HEK293 (cell line): ENCODE data around the gene HBEGF.

ENCODE experiments used
- CTCF ChIA-PET: fragments of 350-600 bp; formaldehyde crosslinking; extraction: SDS; loops from one replicate; lab custom pipeline; 2021; ENCODE audit warnings: antibody characterized with exemption; lab: Yijun Ruan, JAX
- POLR2A ChIA-PET: fragments of 300-600 bp; formaldehyde crosslinking; extraction: SDS; loops from one replicate; lab custom pipeline; 2020; ENCODE audit warnings: antibody characterized with exemption, inconsistent platforms; lab: Yijun Ruan, JAX
- H3K27ac ChIP-seq: fragments of 200-500 bp; sonication (Bioruptor generic); 2 replicates; pipeline ENCODE4 v1.5.1; 2014; ENCODE audit warnings: low read depth, low read length, control low read depth, inconsistent platforms; ENCODE audit errors: extremely low read depth
- H3K36me3 ChIP-seq, 2 experiments: fragments of 200-500 bp in 1 of 2; sonication (Bioruptor generic) in 1 of 2; 1 replicate in 1 of 2; 2 replicates in 1 of 2; pipeline ENCODE4 v1.5.1; 2014 to 2017; ENCODE audit warnings: inconsistent platforms in 2 of 2, low read length in 2 of 2; ENCODE audit not compliant: control insufficient read depth in 2 of 2, insufficient read depth in 1 of 2
- H3K4me1 ChIP-seq: fragments of 200-500 bp; sonication (Bioruptor generic); 2 replicates; pipeline ENCODE4 v1.5.1; 2014; ENCODE audit warnings: mild to moderate bottlenecking, low read length, inconsistent platforms; ENCODE audit not compliant: control insufficient read depth, insufficient read depth
- H3K4me3 ChIP-seq: 2 replicates; pipeline ENCODE4 v1.5.1; 2011; ENCODE audit warnings: low read depth, mild to moderate bottlenecking, control low read depth, low read length, moderate library complexity
- H3K9me3 ChIP-seq: fragments of 200-500 bp; sonication (Bioruptor generic); 2 replicates; pipeline ENCODE4 v1.5.1; 2014; ENCODE audit warnings: low read depth, low read length, inconsistent platforms; ENCODE audit not compliant: control insufficient read depth, insufficient read depth
- GLI2 ChIP-seq: fragments of 450-650 bp; formaldehyde crosslinking; IDR thresholded peaks from 2 replicates; pipeline ENCODE4; 2017; ENCODE audit warnings: missing biosample characterization, missing genetic modification characterization, low read depth, borderline replicate concordance
- PRDM10 ChIP-seq: fragments of 450-650 bp; formaldehyde crosslinking; IDR thresholded peaks from 2 replicates; pipeline ENCODE4 v1.5.1; 2016; ENCODE audit warnings: missing biosample characterization, missing genetic modification characterization
- PRDM6 ChIP-seq: fragments of 450-650 bp; formaldehyde crosslinking; IDR thresholded peaks from 2 replicates; pipeline ENCODE4 v1.5.1; 2017; ENCODE audit warnings: missing biosample characterization, missing genetic modification characterization
- TCF7L2 ChIP-seq: IDR thresholded peaks from 2 replicates; pipeline ENCODE4 v1.6.1; 2011; ENCODE audit warnings: low read depth, mild to moderate bottlenecking, inconsistent platforms, low read length, moderate library complexity, borderline replicate concordance
- ZBTB44 ChIP-seq: fragments of 450-650 bp; IDR thresholded peaks from 2 replicates; pipeline ENCODE4 v1.5.1; 2018; ENCODE audit warnings: missing biosample characterization, mild to moderate bottlenecking, missing genetic modification characterization
- ZBTB49 ChIP-seq: fragments of 450-650 bp; formaldehyde crosslinking; IDR thresholded peaks from 2 replicates; pipeline ENCODE4 v1.5.1; 2016; ENCODE audit warnings: missing biosample characterization, missing genetic modification characterization, low read depth
- ZFHX2 ChIP-seq: fragments of 450-650 bp; formaldehyde crosslinking; conservative IDR thresholded peaks from 2 replicates; pipeline ENCODE4 v1.5.1; 2016; ENCODE audit warnings: missing biosample characterization, missing genetic modification characterization
- ZFP41 ChIP-seq: fragments of 450-650 bp; formaldehyde crosslinking; IDR thresholded peaks from 2 replicates; pipeline ENCODE4 v1.5.1; 2016; ENCODE audit warnings: missing biosample characterization, missing genetic modification characterization, borderline replicate concordance
- ZNF280C ChIP-seq: fragments of 450-650 bp; formaldehyde crosslinking; IDR thresholded peaks from 2 replicates; pipeline ENCODE4 v1.5.1; 2016; ENCODE audit warnings: missing biosample characterization, missing genetic modification characterization
- ZNF555 ChIP-seq: fragments of 450-650 bp; formaldehyde crosslinking; conservative IDR thresholded peaks from 2 replicates; pipeline ENCODE4 v1.5.1; 2017; ENCODE audit warnings: missing biosample characterization, mild to moderate bottlenecking, missing genetic modification characterization, inconsistent platforms
- ZSCAN5A ChIP-seq: fragments of 450-650 bp; formaldehyde crosslinking; IDR thresholded peaks from 2 replicates; pipeline ENCODE4 v1.5.1; 2016; ENCODE audit warnings: missing biosample characterization, missing genetic modification characterization

The HBEGF gene

GRCh38 chr5:140292212-140293036 lies 54.0 kb downstream of the HBEGF start:
- no peaks in the 10 kb centered on the region for H3K9me3 ChIP-seq
- POLR2A ChIA-PET = interaction anchor here (0.9 to 1.5 kb wide), 2 partner anchors 53 to 54 kb away, joined by 3 to 11 read pairs; partner anchors contain the start of gene HBEGF
- no peak overlapping the region for H3K27ac ChIP-seq
- no peak overlapping the region for H3K4me3 ChIP-seq
- H3K4me1 ChIP-seq = peaks cover 35% of the 10 kb centered on the region
- no peaks in the 10 kb centered on the region; a peak in 1 of 3 replicates for H3K36me3 ChIP-seq
- CTCF ChIA-PET = interaction anchor here (0.6 to 1.8 kb wide), 6 partner anchors 30 to 60 kb away, joined by 3 to 6 read pairs (median 4); no protein-coding TSS in a partner anchor
- no peak for TF ChIP-seq ZFHX2
- peak; percentile 52 for TF ChIP-seq PRDM6 (tag by site-specific recombination)

GRCh38 chr5:140287801-140288521 lies 58.4 kb downstream of the HBEGF start:
- TF ChIP-seq PRDM10 (peak; percentile 88), ZBTB49 (tag by site-specific recombination) (no peak)
- Histone ChIP-seq H3K36me3 (no peaks in the 10 kb centered on the region; a peak in 1 of 3 replicates), H3K27ac (no peak overlapping the region), H3K9me3 (no peaks in the 10 kb centered on the region), H3K4me1 (peaks cover 5% of the 10 kb centered on the region), H3K4me3 (no peak overlapping the region)
- ChIA-PET POLR2A (interaction anchor here (1.9 kb wide), 1 partner anchor 58 kb away, joined by 6 read pairs; the partner anchor contains the start of gene HBEGF), CTCF (interaction anchor here (0.7 to 1.9 kb wide), 4 partner anchors 47 to 64 kb away, joined by 3 to 6 read pairs (median 5); no protein-coding TSS in a partner anchor)

- Histone ChIP-seq H3K27ac (no peak overlapping the region), H3K9me3 (no peaks in the 10 kb centered on the region), H3K4me1 (0 out of 2 replicates have a peak, but pooled peaks cover 2% of the 10 kb centered on the region), H3K4me3 (no peak overlapping the region), H3K36me3 (no peaks in the 10 kb centered on the region; a peak in 1 of 3 replicates)
- ChIA-PET POLR2A (interaction anchor here (0.7 to 1.9 kb wide), 4 partner anchors 9 to 112 kb away, joined by 3 to 6 read pairs (median 5); partner anchors contain the start of genes HBEGF and PFDN1), CTCF (interaction anchor here (0.9 kb wide), 1 partner anchor 42 kb away, joined by 3 read pairs; no protein-coding TSS in a partner anchor)
- no peak for TF ChIP-seq ZFP41 (tag by site-specific recombination)
- no peak for TF ChIP-seq ZNF555
- TF ChIP-seq GLI2 (tag by site-specific recombination) = no peak
- TF ChIP-seq TCF7L2 = no peak
- TF ChIP-seq ZNF280C = no peak
- no peak for TF ChIP-seq ZBTB44
- no peak for TF ChIP-seq ZSCAN5A (tag by site-specific recombination)
Measured at GRCh38 chr5:140286424-140286823, 60.0 kb downstream of the HBEGF start.
